ENCODE results near the gene ATR.

DNA sequence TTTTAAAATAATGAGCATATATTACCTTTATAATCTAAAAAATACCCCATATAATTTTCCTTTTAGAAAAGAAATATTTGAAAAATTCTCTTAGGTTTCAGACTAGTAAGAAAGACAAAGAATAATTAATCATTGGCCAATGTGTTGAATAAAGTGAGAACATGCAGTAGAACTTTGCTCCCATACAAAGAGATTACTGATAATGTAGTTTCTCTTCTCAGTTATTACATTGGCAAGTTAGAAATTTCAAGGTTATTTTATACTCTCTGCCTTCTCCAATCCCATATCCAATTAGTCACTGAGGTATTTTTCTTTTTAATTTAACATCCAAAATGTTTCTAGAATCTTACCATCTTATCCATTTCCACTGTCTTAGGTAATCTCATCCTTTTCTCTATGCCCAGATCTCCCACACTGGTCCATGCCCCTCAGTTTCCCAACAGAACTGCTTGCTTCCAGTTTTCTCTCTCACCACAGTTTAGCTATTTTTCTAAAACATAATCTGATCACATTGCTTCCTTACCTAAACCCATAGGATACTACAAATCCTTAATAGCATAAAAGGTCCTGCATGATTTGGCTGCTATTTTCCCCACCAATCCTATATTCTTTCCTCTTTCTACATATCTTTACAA, 141.5 kb downstream of the ATR start:
- TF ChIP-seq, protein P1, sequence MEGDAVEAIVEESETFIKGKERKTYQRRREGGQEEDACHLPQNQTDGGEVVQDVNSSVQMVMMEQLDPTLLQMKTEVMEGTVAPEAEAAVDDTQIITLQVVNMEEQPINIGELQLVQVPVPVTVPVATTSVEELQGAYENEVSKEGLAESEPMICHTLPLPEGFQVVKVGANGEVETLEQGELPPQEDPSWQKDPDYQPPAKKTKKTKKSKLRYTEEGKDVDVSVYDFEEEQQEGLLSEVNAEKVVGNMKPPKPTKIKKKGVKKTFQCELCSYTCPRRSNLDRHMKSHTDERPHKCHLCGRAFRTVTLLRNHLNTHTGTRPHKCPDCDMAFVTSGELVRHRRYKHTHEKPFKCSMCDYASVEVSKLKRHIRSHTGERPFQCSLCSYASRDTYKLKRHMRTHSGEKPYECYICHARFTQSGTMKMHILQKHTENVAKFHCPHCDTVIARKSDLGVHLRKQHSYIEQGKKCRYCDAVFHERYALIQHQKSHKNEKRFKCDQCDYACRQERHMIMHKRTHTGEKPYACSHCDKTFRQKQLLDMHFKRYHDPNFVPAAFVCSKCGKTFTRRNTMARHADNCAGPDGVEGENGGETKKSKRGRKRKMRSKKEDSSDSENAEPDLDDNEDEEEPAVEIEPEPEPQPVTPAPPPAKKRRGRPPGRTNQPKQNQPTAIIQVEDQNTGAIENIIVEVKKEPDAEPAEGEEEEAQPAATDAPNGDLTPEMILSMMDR (conservative IDR thresholded peaks at IDR 0.05 in 1 of 2, IDR thresholded peaks at IDR 0.05 in 1 of 2; ENCODE audit: low read depth in 1 of 2, low read length in 2 of 2), result no peak
- no peak for TF ChIP-seq EZH2 (IDR thresholded peaks at IDR 0.05; ENCODE audit: low read length, missing control alignments)
